D721Med (cell line): ENCODE data around the gene MAD1L1.

Source experiments
- DNase-seq: peaks from one replicate; pipeline ENCODE4 v3.0.0; 2011; ENCODE audit warnings: low spot score; ENCODE audit not compliant: insufficient read length
- FAIRE-seq: peaks from 2 replicates; lab custom pipeline; 2011; peaks lifted over from hg19 to GRCh38; lab: Jason Lieb, UNC
- CTCF ChIP-seq: IDR thresholded peaks from 2 replicates; pipeline ENCODE4 v1.5.1; 2012; ENCODE audit warnings: mild to moderate bottlenecking, control low read depth; ENCODE audit not compliant: insufficient read depth; ENCODE audit errors: missing control alignments

The MAD1L1 gene

GRCh38 chr7:2004841-2005725 is 227.7 kb downstream of the MAD1L1 start:
- DNase-seq (peak; percentile 21), FAIRE-seq (no peak)
- TF ChIP-seq CTCF = no peak

GRCh38 chr7:2003931-2004812 is 228.6 kb downstream of the MAD1L1 start:
- no peak for TF ChIP-seq CTCF
- FAIRE-seq (no peak), DNase-seq (peak; percentile 7)

GRCh38 chr7:2003451-2003930 is 229.3 kb downstream of the MAD1L1 start:
- FAIRE-seq = no peak
- TF ChIP-seq CTCF = no peak

GRCh38 chr7:2002561-2003450 is 229.9 kb downstream of the MAD1L1 start:
- FAIRE-seq = no peak
- no peak for DNase-seq
- no peak for TF ChIP-seq CTCF

More at GRCh38 chr7:2003451-2003930, 229.3 kb downstream of the MAD1L1 start:
- no peak for DNase-seq

- FAIRE-seq (no peak), DNase-seq (no peak)
- TF ChIP-seq CTCF = no peak
Observed at GRCh38 chr7:2001601-2002442, 230.9 kb downstream of the MAD1L1 start.
